Breast epithelium (tissue), 3 donors: ENCODE measurements around the gene ADAMTSL3.

Source experiments
- CTCF ChIP-seq, 3 donors: fragments of 450-650 bp; IDR thresholded peaks; one replicate each; pipeline ENCODE4 v1.5.1; 2016 to 2017; ENCODE audit warnings: antibody characterized with exemption in 3 of 3, mild to moderate bottlenecking in 3 of 3, moderate library complexity in 3 of 3
- POLR2A ChIP-seq: fragments of 450-650 bp; IDR thresholded peaks from one replicate; pipeline ENCODE4 v1.6.1; 2016; ENCODE audit warnings: antibody characterized with exemption, mild to moderate bottlenecking, moderate library complexity
- POLR2AphosphoS5 ChIP-seq, 3 donors: sonication (generic); formaldehyde crosslinking; IDR thresholded peaks; one replicate each; pipeline ENCODE4 v1.6.1; 2017; ENCODE audit warnings: antibody characterized with exemption in 3 of 3

GRCh38 chr15:83993591-83993990, 339.7 kb downstream of the ADAMTSL3 start:
- TF ChIP-seq CTCF (IDR thresholded peaks at IDR 0.05) (no peak), POLR2A (no peak), POLR2AphosphoS5 (IDR thresholded peaks at IDR 0.05) (no peak)
